Glomerular visceral epithelial cell (primary cell): ENCODE measurements around the gene RNASE3.
"Not testable (repeated sequence)": the region's sequence is repeated elsewhere in the genome, so short reads cannot be mapped to it uniquely, and the experiment has no call there.

Experiments
- DNase-seq: peaks from one replicate; pipeline ENCODE4 v3.0.0-alpha.2; 2016; ENCODE audit errors: extremely low spot score

The RNASE3 gene

DNA sequence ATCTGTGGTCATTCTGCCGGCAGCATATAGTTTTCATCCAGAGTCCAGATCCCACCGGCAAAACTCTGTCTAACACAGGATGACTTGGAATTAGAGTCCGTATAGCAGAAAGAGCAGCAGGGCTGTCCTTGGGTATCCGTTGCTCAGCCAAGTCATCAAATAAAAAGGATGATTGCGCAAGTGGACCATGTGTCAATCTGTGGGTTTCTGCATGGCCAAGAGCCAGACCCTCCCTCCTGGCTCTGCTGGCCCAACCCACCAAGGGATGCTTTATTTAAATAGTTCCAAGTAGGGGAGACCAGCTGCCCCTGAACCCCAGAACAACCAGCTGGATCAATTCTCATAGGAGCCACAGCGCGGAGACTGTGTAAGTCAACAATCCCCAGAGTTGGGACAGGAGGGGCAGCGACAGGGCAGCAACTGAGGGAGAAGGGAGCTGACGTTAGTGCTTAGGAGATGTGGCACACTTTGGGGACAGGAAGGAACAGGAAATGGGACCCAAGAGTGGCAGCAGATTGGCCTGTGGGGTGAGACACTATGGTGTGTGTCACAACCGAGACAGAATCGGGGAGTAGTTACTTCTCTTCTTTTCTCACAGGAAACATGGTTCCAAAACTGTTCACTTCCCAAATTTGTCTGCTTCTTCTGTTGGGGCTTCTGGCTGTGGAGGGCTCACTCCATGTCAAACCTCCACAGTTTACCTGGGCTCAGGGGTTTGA, 28.0 kb downstream of the RNASE3 start:
- DNase-seq: not testable (repeated sequence)

DNA sequence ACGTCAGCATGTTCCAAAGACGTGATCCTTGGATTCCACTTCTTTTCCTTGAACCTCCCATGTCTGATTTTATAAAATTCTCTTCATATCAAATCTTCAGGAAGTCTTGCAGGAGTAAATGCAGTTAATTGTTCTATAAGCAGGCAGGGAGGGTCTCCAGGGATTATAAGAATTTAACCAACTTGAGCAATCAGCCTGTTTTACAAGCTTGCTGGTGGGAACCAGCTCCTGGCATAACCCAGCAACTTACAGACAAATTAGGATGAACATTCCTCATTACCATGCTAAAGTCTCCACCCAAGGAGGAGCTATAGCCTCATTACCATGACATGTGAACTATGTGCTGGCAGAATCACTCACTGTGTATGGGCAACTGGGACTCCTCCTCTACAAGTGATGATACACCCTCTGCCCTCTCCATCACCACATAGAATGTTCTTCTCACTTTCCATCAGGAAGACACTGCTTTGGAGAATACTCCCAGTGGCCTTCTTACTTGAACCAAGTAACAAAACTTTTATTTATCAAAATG, 32.6 kb downstream of the RNASE3 start:
- not testable (repeated sequence) for DNase-seq

DNA sequence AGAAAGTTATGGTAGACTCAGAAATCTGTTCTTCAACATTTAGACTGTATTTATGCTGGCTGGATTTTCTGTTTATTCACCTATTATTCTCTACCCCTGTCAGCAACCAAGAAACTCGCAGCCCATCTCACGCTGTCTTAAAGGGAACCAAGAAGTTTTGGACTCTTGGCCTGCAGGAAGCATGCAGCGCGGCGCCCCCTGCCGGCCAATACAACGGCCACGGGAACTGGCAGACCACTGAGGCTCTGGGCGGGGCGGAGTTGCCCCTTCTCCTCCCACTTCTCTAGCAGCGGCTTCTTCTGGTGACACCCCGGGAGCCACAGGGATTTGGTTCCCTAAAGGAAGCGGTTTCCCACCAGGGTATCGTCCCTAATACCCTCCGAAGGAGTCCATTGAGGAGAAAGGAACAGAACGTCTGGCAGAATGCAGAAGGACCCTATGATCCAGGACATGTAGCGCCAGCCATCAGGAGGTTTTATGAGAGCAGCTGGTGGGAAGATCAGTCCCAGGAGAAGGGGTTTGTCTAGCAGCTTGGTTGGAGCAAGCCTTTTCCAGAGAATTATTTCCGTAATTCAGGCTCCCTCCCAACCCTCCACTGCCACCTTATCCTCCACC, 43.1 kb downstream of the RNASE3 start:
- peak; percentile 5 for DNase-seq

DNA sequence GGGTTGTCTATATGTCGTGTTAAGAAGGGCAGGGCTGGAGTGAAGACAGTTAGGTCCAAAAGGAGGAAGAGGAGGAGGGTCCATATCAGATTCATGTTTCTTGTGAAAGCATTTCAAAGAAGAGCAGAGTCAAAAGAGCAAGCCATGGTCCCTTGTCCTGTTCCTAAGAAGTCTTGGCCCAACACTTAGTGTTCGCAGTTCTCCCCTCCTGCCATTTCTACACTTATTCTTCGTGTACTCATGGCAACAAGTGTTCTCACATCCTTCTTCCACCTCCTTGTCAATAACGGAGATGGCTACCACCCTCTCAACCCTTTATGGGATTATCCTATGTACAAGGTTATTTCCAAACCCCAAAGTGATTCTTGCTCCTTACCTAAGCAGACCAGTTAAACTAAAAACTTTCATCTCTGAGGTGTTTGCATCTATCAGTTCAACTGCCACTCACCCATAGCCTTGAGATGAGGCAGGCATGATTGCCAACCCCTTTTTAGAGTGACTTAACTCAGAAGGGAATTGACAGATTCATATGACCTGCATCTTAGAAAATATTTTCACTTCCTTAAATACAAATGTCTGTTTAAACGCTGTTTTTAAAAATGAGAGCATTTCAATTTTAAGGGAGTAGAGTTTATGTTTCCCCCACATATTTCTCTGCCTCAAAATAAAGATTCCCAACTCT, 44.3 kb downstream of the RNASE3 start:
- DNase-seq: no peak
